Breast epithelium (tissue), 4 donors: ENCODE data around the gene NUMA1. TPM values are rescaled to one million over a fixed set of nuclear protein-coding genes. Genes with fewer than 3 reads are reported as not detected.

Experiments
- DNase-seq, 2 donors: peaks; one replicate each; pipeline ENCODE4 v3.0.0-alpha.2; 2019; ENCODE audit warnings: low spot score in 2 of 2
- H3K27ac ChIP-seq, 2 donors: fragments of 200-600 bp; sonication (generic) in 1 of 2; one replicate each; pipeline ENCODE4 v1.5.1; 2016 to 2019; ENCODE audit warnings: mild to moderate bottlenecking in 1 of 2
- H3K27me3 ChIP-seq, 2 donors: fragments of 200-600 bp; sonication (generic) in 1 of 2; one replicate each; pipeline versions ENCODE4 v1.5.1 to v1.6.0; 2017 to 2019; ENCODE audit warnings: control low read depth in 1 of 2, mild to moderate bottlenecking in 1 of 2
- H3K36me3 ChIP-seq: fragments of 200-600 bp; one replicate; pipeline ENCODE4 v1.5.1; 2019
- H3K4me1 ChIP-seq, 2 donors: fragments of 200-600 bp; sonication (generic); one replicate each; pipeline ENCODE4 v1.5.1; 2016 to 2019; ENCODE audit warnings: control low read depth in 1 of 2
- H3K4me3 ChIP-seq, 3 donors: fragments of 200-600 bp; sonication (generic); 1 replicate in 2 of 3; 2 replicates in 1 of 3; pipeline ENCODE4 v1.5.1; 2016 to 2019; ENCODE audit warnings: mild to moderate bottlenecking in 3 of 3, moderate library complexity in 2 of 3
- H3K9me3 ChIP-seq, 2 donors: fragments of 200-600 bp; sonication (generic) in 1 of 2; one replicate each; pipeline ENCODE4 v1.5.1; 2016 to 2019; ENCODE audit warnings: control low read depth in 1 of 2
- CTCF ChIP-seq, 3 donors: fragments of 450-650 bp; IDR thresholded peaks; one replicate each; pipeline ENCODE4 v1.5.1; 2016 to 2017; ENCODE audit warnings: antibody characterized with exemption in 3 of 3, mild to moderate bottlenecking in 3 of 3, moderate library complexity in 3 of 3
- POLR2A ChIP-seq: fragments of 450-650 bp; IDR thresholded peaks from one replicate; pipeline ENCODE4 v1.6.1; 2016; ENCODE audit warnings: antibody characterized with exemption, mild to moderate bottlenecking, moderate library complexity
- POLR2AphosphoS5 ChIP-seq, 3 donors: sonication (generic); formaldehyde crosslinking; IDR thresholded peaks; one replicate each; pipeline ENCODE4 v1.6.1; 2017; ENCODE audit warnings: antibody characterized with exemption in 3 of 3
- intact Hi-C: fragments of 100-400 bp; cut with DNase I; formaldehyde crosslinking; loops from one replicate; pipeline ENCODE4 v1.15.1; 2023; ENCODE audit warnings: low total_unique reads
- total RNA-seq, 3 donors: library from RNA; depleted of rRNA; stranded (reverse); fragments of >200 nt; gene quantifications; one replicate each; pipeline ENCODE4 v1.1.0, GENCODE V29; 2016

NUMA1 gene
- total RNA-seq, 3 donors from 2014 or later, result 240 to 412 (median 283) TPM

GRCh38 chr11:72081184-72081644 is 872 bp upstream of the NUMA1 start:
- peak in 1 of 3 donors; percentile 1 for TF ChIP-seq CTCF (IDR thresholded peaks at IDR 0.05)
- no peak for TF ChIP-seq POLR2AphosphoS5 (IDR thresholded peaks at IDR 0.05)
- no peak for TF ChIP-seq POLR2A
- intact Hi-C loops, result no loop called here
- Histone ChIP-seq H3K4me3 (peak overlapping the region; percentile 75 to 82 (median 75)), H3K9me3 (no peaks in the 10 kb centered on the region), H3K27me3 (no peaks in the 10 kb centered on the region), H3K4me1 (peaks cover 0 to 4% of the 10 kb centered on the region in 2 donors), H3K27ac (peak overlapping the region; percentile 98 to 99), H3K36me3 (no peaks in the 10 kb centered on the region)
- no peak for DNase-seq

- no peak for TF ChIP-seq POLR2AphosphoS5 (IDR thresholded peaks at IDR 0.05)
- TF ChIP-seq CTCF (IDR thresholded peaks at IDR 0.05), result no peak
- TF ChIP-seq POLR2A, result no peak
- Histone ChIP-seq H3K36me3 (no peaks in the 10 kb centered on the region), H3K27ac (peak overlapping the region; percentile 98 to 99), H3K4me3 (peak overlapping the region; percentile 75 to 82 (median 75)), H3K9me3 (no peaks in the 10 kb centered on the region), H3K27me3 (no peaks in the 10 kb centered on the region), H3K4me1 (peaks cover 0 to 4% of the 10 kb centered on the region in 2 donors)
- intact Hi-C loops, result no loop called here
- no peak for DNase-seq
Observed at GRCh38 chr11:72079819-72080325, 470 bp downstream of the NUMA1 start.

GRCh38 chr11:72078477-72078876 is 1.9 kb downstream of the NUMA1 start:
- no peak for TF ChIP-seq POLR2AphosphoS5 (IDR thresholded peaks at IDR 0.05)
- no peak for TF ChIP-seq POLR2A
- TF ChIP-seq CTCF (IDR thresholded peaks at IDR 0.05), result no peak
- Histone ChIP-seq H3K27me3 (no peaks in the 10 kb centered on the region), H3K9me3 (no peaks in the 10 kb centered on the region), H3K4me3 (peak overlapping the region in 2 of 3 donors; percentile 75), H3K4me1 (peaks cover 0 to 4% of the 10 kb centered on the region in 2 donors), H3K27ac (peak overlapping the region; percentile 81 to 99), H3K36me3 (no peaks in the 10 kb centered on the region)
- intact Hi-C loops, result no loop called here
- no peak for DNase-seq

GRCh38 chr11:72075756-72076155 is 4.6 kb downstream of the NUMA1 start:
- intact Hi-C loops, result no loop called here
- H3K4me3 ChIP-seq, result no peak overlapping the region
- H3K27ac ChIP-seq, result peak overlapping the region in 1 of 2 donors; percentile 15
- peaks cover 0 to 6% of the 10 kb centered on the region in 2 donors for H3K4me1 ChIP-seq
- TF ChIP-seq POLR2A, result no peak
- no peak for TF ChIP-seq POLR2AphosphoS5 (IDR thresholded peaks at IDR 0.05)
- no peak for TF ChIP-seq CTCF (IDR thresholded peaks at IDR 0.05)
- no peaks in the 10 kb centered on the region for H3K27me3 ChIP-seq
- DNase-seq, result no peak
- H3K9me3 ChIP-seq, result no peaks in the 10 kb centered on the region
- no peaks in the 10 kb centered on the region for H3K36me3 ChIP-seq

GRCh38 chr11:72075109-72075508 is 5.2 kb downstream of the NUMA1 start:
- intact Hi-C loops, result no loop called here
- Histone ChIP-seq H3K4me1 (peaks cover 0 to 9% of the 10 kb centered on the region in 2 donors), H3K4me3 (no peak overlapping the region), H3K36me3 (no peaks in the 10 kb centered on the region), H3K9me3 (no peaks in the 10 kb centered on the region), H3K27me3 (no peaks in the 10 kb centered on the region), H3K27ac (peak overlapping the region in 1 of 2 donors; percentile 15)
- TF ChIP-seq CTCF (IDR thresholded peaks at IDR 0.05) (no peak), POLR2A (no peak), POLR2AphosphoS5 (IDR thresholded peaks at IDR 0.05) (no peak)
- no peak for DNase-seq
